HG03103 (cell line): ENCODE measurements around the gene SMG1.
"Not testable (repeated sequence)": the region's sequence is repeated elsewhere in the genome, so short reads cannot be mapped to it uniquely, and the experiment has no call there.

ENCODE experiments used
- ATAC-seq: cut with Tn5 transposase; IDR thresholded peaks from one replicate; pipeline ENCODE4 v1.9.1; 2021; ENCODE audit warnings: low read depth; ENCODE audit not compliant: unreplicated experiment

The SMG1 gene

GRCh38 chr16:18862891-18863290, 63.3 kb downstream of the SMG1 start:
- not testable (repeated sequence) for ATAC-seq

DNA sequence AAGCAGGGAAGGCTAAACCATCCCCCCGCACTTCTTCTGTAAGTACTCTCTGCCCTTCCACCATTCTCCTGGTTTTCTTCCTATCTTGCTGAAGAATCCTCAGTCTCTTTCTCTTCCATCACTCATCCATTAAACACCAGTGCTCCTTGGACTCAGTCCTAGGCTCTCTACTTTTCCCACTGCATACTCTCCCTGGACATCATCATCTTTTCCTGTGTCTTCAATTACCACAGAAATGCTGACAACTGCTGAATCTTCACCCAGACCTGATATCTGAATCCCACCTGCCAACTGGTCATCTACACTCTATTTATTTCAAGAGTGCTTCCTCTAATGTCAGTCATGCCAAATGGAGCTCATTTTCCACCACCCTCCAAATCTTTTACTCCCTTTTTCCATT, 71.0 kb downstream of the SMG1 start:
- no peak for ATAC-seq

DNA sequence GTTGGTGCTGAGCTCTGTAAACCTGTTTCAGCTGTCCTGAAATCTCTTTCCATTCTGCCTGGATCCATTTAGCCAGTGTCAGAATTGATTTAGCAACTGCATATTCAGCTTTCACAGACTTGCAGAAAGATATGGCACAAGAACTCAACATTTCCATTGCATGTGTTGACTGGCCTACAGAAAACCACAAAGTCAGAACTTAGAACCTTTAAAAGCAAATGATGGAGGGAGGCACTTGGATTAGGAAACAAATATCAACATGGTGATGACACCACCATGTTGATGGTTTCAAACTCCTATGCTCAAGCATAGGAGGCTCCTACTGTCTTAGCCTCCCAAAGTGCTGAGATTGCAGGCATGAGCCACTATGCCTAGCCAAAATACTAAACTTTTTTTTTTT, 72.5 kb downstream of the SMG1 start:
- no peak for ATAC-seq

DNA sequence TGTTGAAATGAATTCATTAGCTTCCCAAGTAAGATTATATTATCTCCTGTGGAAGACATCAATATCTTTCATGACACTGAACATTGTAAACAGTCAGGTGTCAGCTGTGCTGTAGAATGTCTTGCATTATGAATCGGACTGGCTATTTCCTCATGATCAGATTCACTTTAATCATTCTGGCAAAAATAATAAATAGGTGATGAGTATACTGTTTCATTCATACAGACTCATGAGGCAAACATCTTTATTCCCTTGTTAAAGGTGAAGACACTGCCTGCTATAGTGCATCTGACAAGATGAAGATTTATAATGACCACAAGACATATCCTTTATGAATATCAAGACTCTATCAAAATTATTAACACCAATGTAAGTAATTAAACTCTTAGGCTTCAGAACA, 73.6 kb downstream of the SMG1 start:
- no peak for ATAC-seq

DNA sequence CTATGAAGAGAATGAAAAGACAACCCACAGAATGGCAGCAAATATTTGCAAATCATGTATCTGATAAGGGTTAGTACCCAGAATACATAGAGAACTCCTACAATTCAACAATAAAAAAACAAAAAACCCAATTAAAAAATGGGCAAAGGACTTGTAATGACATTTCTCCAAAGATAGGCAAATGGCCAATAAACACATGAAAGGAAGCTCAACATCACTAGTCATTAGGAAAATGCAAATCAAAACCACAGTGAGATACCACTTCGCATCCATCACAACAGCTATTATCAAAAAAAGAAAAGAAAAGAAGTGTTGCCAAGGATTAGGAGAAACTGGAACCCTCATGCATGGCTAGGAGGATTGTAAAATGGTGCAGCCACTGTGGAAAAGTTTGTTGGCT, 79.8 kb downstream of the SMG1 start:
- ATAC-seq = no peak

DNA sequence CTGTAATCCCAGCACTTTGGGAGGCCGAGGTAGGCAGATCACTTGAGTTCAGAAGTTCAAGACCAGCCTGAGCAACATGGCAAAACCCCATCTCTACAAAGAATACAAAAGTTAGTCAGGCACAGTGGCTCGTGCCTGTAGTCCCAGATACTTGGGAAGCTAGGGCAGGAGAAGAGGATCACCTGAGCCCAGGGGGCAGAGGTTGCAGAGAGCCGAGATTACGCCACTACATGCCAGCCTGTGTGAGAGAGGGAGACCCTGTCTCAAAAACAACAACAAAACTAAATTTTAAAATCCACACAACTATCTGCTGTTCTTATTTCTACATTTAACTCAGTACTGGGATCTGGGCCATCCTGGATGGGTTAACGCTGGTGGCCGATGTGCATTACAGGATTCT, 83.6 kb downstream of the SMG1 start:
- ATAC-seq = no peak

GRCh38 chr16:18841833-18842525, 84.2 kb downstream of the SMG1 start:
- no peak for ATAC-seq

DNA sequence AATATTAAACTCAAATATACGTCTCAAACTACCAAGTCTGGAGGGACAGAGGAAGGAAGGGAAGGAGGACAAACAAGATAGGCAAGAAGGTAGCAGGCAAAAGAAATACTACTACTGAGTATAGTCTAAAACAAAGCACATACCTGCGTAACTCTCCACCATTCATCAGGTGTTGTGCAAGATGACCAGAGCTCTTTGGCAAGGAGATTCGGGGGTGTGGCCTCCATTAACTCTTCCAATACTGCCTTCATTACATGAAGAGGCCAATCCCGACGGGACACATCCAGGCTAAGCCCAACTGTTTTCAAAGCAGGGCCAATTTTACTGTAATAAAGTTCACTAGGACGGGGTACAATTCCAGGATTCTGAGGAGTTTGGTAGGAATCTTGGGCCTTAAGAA, 86.7 kb downstream of the SMG1 start:
- ATAC-seq = no peak

GRCh38 chr16:18836702-18837101, 89.5 kb downstream of the SMG1 start:
- ATAC-seq = no peak

GRCh38 chr16:18834864-18835263, 91.3 kb downstream of the SMG1 start:
- no peak for ATAC-seq

DNA sequence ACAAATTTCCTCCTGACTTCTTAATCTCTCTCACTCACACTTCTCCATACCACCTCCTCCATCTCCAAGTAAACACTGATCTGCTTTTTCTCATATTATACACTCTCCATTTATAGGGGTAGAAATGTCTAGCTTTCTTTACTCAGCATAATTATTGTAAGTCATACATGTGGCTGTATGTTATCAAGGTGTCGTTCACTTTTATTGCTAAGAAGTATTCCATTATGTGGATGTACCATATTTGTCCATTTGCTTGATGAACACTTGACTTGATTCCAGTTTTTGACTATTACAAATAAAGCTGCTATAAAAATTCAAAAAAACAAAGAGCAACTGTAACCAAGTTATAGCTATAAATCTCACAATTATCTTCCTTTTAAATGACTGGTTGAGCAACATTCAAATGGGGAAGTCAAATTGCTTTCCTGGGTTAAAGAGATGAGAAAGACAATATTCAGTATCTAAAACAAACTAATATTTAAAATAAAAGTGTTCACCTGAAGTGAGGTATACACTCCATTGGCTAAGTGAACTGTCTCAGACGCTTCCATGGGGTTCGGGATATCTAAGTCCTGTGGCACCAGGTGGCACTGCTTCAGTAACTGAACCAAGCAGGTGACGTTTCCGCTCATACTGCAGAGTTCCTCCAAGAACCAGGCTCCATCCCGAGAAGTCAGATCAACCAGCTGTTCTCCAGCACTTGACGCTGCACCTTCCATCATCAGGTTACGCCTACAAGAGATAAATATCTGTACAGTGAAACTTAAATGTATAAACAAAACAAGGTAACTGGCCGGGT, 92.3 kb downstream of the SMG1 start:
- ATAC-seq = no peak

GRCh38 chr16:18832613-18833012, 93.6 kb downstream of the SMG1 start:
- ATAC-seq = no peak

- no peak for ATAC-seq
These were observed 94.2 kb downstream of the SMG1 start for GRCh38 chr16:18832006-18832405.

- no peak for ATAC-seq
These were observed 97.0 kb downstream of the SMG1 start for GRCh38 chr16:18829251-18829650.

DNA sequence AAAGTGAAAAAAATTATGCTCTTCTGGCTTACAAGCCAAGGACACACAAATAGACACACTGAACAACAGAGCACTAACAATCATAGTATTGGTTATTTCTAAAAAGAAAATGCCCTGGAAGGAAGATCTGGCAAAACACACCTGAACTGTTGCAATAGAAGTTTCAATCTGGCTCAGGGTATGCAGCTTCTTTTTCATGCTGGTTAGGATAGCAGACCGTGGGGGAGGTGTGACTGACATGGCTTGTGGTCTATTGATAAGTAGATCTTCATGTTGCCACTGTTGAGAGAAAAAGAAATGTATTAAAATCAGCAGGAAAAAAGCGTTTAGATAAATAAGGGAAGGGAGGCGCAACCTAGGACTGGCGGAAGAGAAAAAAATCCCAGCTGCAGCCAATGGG, 98.3 kb downstream of the SMG1 start:
- ATAC-seq = no peak

- no peak for ATAC-seq
These were observed 109.9 kb downstream of the SMG1 start for GRCh38 chr16:18816286-18816685.

DNA sequence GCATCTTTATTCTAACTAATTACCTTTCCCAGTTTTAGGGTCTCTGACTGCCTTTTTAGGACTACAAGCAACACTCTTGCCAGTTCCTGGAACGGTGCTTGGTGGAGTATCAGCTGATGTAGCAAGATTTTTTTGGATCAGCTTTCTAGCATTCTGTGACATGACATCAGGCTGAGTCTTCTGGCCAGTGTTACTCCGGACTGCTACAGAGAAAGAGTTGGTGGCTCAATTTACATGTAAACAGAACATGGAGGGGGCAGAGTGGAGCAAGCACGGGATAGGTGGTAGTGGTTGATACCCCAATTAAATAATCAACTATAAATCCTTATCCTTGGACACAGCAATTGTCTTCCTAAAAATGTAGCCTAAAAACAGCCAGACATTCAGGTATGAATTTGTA, 114.3 kb downstream of the SMG1 start:
- ATAC-seq = no peak

DNA sequence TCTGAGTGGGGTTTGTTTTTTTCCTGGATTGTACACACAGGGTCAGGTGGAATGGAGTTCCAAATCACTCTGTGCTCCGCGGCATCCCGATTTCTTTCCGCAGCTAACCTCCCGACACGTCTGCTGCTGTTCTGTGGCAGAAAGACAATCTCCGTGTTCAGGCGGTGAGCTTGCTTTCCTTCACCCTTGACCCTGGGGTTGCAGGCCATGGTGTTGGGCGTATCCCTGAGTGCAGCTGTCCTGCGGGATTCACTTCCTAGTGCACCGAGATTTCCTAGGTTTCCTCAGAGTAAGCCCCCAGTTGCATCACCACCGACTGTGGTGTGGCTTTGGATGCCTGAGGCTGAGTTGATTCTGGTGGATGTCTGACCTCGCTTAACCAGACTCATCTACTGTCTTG, 117.0 kb downstream of the SMG1 start:
- no peak for ATAC-seq

DNA sequence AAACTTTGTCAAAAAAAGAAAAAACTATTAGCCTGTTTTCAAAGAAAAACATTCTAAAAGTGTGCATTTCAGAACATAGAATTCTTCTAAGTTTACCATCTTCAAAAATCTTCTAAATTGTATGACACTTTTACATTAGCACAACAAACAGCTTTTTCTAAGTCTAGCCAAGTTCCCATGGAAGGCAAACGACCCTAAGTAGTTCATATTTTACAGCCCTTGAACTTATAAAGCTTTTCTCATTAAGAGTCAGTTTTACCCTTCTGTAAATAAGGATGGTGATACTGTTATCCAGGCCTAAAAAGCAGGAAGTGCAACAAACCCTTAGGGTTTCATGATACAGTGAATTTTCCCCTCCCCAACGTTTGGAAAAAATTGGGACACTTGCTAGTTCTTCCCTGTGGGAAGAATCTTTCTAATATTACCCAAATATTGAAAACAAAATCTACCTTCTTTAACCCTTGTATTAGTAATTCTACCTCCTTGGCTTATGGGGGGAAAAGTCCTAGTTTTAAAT, 120.9 kb downstream of the SMG1 start:
- no peak for ATAC-seq

DNA sequence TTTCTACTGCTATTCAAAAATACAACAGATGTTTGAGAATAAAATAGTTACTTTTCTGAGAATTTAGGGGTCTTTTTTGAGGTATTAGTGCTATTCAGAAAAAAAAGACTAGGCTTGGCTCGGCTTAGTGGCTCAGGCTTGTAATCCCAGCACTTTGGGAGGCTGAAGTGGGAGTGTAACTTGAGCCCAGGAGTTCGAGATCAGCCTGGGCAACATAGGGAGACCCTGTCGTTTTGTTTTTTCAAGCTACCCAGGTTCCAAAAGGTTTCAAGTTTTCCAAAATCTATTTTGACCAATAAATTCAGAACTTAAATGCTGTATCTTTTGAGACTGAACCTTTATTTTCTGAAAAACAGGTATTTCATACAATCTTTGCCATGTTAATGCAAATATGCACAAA, 121.7 kb downstream of the SMG1 start:
- ATAC-seq = no peak

GRCh38 chr16:18803569-18804462, 122.4 kb downstream of the SMG1 start:
- ATAC-seq = no peak
